Calu3 (cell line): Measurements from ENCODE around the gene TTC17. TPM values are rescaled to one million over a fixed set of nuclear protein-coding genes. Genes with fewer than 3 reads are reported as not detected.

ENCODE experiments used
- BruUV-seq: library from RNA; stranded (reverse); fragments of 400-500 nt; replicated peaks from 2 replicates; lab custom pipeline; 2021; lab: Mats Ljungman, UMichigan
- CTCF ChIA-PET: fragments of 300-600 bp; sonication (Branson Sonifier 250); formaldehyde crosslinking; loops from one replicate; lab custom pipeline; 2022; ENCODE audit warnings: antibody characterized with exemption; lab: Charles Lee
- DNase-seq: peaks from one replicate; pipeline ENCODE4 v3.0.0; 2022
- H3K27ac Mint-ChIP-seq: one replicate; pipeline ENCODE4 v1.8.0; 2022; ENCODE audit warnings: mixed read lengths; ENCODE audit not compliant: unreplicated experiment
- H3K27me3 Mint-ChIP-seq: one replicate; pipeline ENCODE4 v1.8.0; 2022; ENCODE audit warnings: mixed read lengths; ENCODE audit not compliant: unreplicated experiment
- H3K36me3 Mint-ChIP-seq: one replicate; pipeline ENCODE4 v1.8.0; 2022; ENCODE audit warnings: mild to moderate bottlenecking, moderate library complexity, mixed read lengths; ENCODE audit not compliant: insufficient read depth, unreplicated experiment
- H3K4me1 Mint-ChIP-seq: one replicate; pipeline ENCODE4 v1.8.0; 2022; ENCODE audit warnings: mild to moderate bottlenecking, low read depth, mixed read lengths; ENCODE audit not compliant: unreplicated experiment
- H3K4me3 Mint-ChIP-seq: one replicate; pipeline ENCODE4 v1.8.0; 2022; ENCODE audit warnings: mild to moderate bottlenecking, low read depth, moderate library complexity, mixed read lengths; ENCODE audit not compliant: unreplicated experiment
- H3K9me3 Mint-ChIP-seq: one replicate; pipeline ENCODE4 v1.8.0; 2022; ENCODE audit warnings: low read depth, mixed read lengths; ENCODE audit not compliant: unreplicated experiment
- CTCF ChIP-seq: fragments of 200-600 bp; IDR thresholded peaks from one replicate; pipeline ENCODE4 v1.8.0; 2022; ENCODE audit warnings: antibody characterized with exemption; ENCODE audit not compliant: unreplicated experiment
- intact Hi-C: fragments of 100-400 bp; cut with micrococcal nuclease; formaldehyde crosslinking; loops from one replicate; pipeline ENCODE4 v1.10.0; 2022; ENCODE audit not compliant: unreplicated experiment
- total RNA-seq: library from RNA; stranded (reverse); gene quantifications from 2 replicates; pipeline ENCODE4 v1.2.3, GENCODE V29; 2022

Gene TTC17
- total RNA-seq, 1 experiment from 2014 or later, result 77.7 TPM

GRCh38 chr11:43376594-43376993 is 17.9 kb downstream of the TTC17 start:
- H3K27ac Mint-ChIP-seq, result no peak overlapping the region
- no peak overlapping the region for H3K4me3 Mint-ChIP-seq
- no TSS peak for BruUV-seq
- no peaks in the 10 kb centered on the region for H3K27me3 Mint-ChIP-seq
- no peak for DNase-seq
- H3K4me1 Mint-ChIP-seq, result no peaks in the 10 kb centered on the region
- CTCF ChIA-PET, result no interaction called here
- intact Hi-C loops, result no loop called here
- H3K9me3 Mint-ChIP-seq, result no peaks in the 10 kb centered on the region
- TF ChIP-seq CTCF, result no peak
- H3K36me3 Mint-ChIP-seq, result no peaks in the 10 kb centered on the region

GRCh38 chr11:43377389-43377788 is 18.7 kb downstream of the TTC17 start:
- no peak for TF ChIP-seq CTCF
- Mint-ChIP-seq H3K9me3 (no peaks in the 10 kb centered on the region), H3K4me3 (no peak overlapping the region), H3K27ac (no peak overlapping the region), H3K27me3 (no peaks in the 10 kb centered on the region), H3K36me3 (no peaks in the 10 kb centered on the region), H3K4me1 (no peaks in the 10 kb centered on the region)
- no peak for DNase-seq
- intact Hi-C loops, result no loop called here
- CTCF ChIA-PET, result no interaction called here
- no TSS peak for BruUV-seq

- no peaks in the 10 kb centered on the region for H3K4me1 Mint-ChIP-seq
- no TSS peak for BruUV-seq
- no peaks in the 10 kb centered on the region for H3K27me3 Mint-ChIP-seq
- CTCF ChIA-PET, result no interaction called here
- no peaks in the 10 kb centered on the region for H3K36me3 Mint-ChIP-seq
- no peaks in the 10 kb centered on the region for H3K9me3 Mint-ChIP-seq
- no peak overlapping the region for H3K4me3 Mint-ChIP-seq
- no peak for TF ChIP-seq CTCF
- H3K27ac Mint-ChIP-seq, result no peak overlapping the region
- intact Hi-C loops, result no loop called here
- no peak for DNase-seq
Observed at GRCh38 chr11:43378897-43379296, 20.2 kb downstream of the TTC17 start.

- H3K27me3 Mint-ChIP-seq, result no peaks in the 10 kb centered on the region
- no peak overlapping the region for H3K4me3 Mint-ChIP-seq
- CTCF ChIA-PET, result no interaction called here
- no peak for TF ChIP-seq CTCF
- H3K36me3 Mint-ChIP-seq, result no peaks in the 10 kb centered on the region
- DNase-seq, result no peak
- no peaks in the 10 kb centered on the region for H3K4me1 Mint-ChIP-seq
- intact Hi-C loops, result no loop called here
- H3K9me3 Mint-ChIP-seq, result no peaks in the 10 kb centered on the region
- H3K27ac Mint-ChIP-seq, result no peak overlapping the region
- no TSS peak for BruUV-seq
Observed at GRCh38 chr11:43381802-43382201, 23.1 kb downstream of the TTC17 start.
